ENCODE data around the gene KNOP1.

- TF ChIP-seq CTCF (IDR thresholded peaks at IDR 0.05; ENCODE audit: borderline replicate concordance, extremely low read depth, low read length, poor library complexity, severe bottlenecking) (no peak), EZH2 (IDR thresholded peaks at IDR 0.05; ENCODE audit: borderline replicate concordance, low read depth, low read length, severe bottlenecking) (no peak)
Observed at GRCh38 chr16:19704321-19705145, 13.5 kb downstream of the KNOP1 start.

Measured in DND-41 (cell line).